Dendritic cell treated with granulocyte-macrophage colony-stimulating factor and Interleukin-4, amounts not matched to agents 40 ng/mL and 50 ng/mL, for 4 days (primary cell): ENCODE data around the gene GCLC.
A peak's percentile ranks its signal among the peaks of the same experiment; 100 is the strongest.

Source experiments
- H3K27ac Mint-ChIP-seq: one replicate; pipeline ENCODE4 v1.8.0; 2022; ENCODE audit warnings: mild to moderate bottlenecking, mixed read lengths
- H3K27me3 Mint-ChIP-seq: one replicate; pipeline ENCODE4 v1.8.0; 2022; ENCODE audit warnings: mild to moderate bottlenecking, mixed read lengths
- H3K36me3 Mint-ChIP-seq: one replicate; pipeline ENCODE4 v1.8.0; 2022; ENCODE audit warnings: low read depth, mixed read lengths
- H3K4me1 Mint-ChIP-seq: one replicate; pipeline ENCODE4 v1.8.0; 2022; ENCODE audit warnings: low read depth, mixed read lengths
- H3K4me3 Mint-ChIP-seq: one replicate; pipeline ENCODE4 v1.8.0; 2022; ENCODE audit warnings: mild to moderate bottlenecking, moderate library complexity, mixed read lengths
- H3K9me3 Mint-ChIP-seq: one replicate; pipeline ENCODE4 v1.8.0; 2022; ENCODE audit warnings: mixed read lengths
- intact Hi-C: fragments of 100-400 bp; cut with micrococcal nuclease; formaldehyde crosslinking; loops from one replicate; pipeline ENCODE4 v1.15.0; 2022

Gene GCLC

GRCh38 chr6:53527249-53527765 lies 17.6 kb downstream of the GCLC start:
- peaks cover 5% of the 10 kb centered on the region for H3K36me3 Mint-ChIP-seq
- no peak overlapping the region for H3K4me3 Mint-ChIP-seq
- no peaks in the 10 kb centered on the region for H3K27me3 Mint-ChIP-seq
- H3K9me3 Mint-ChIP-seq, result no peaks in the 10 kb centered on the region
- H3K4me1 Mint-ChIP-seq, result peaks cover 46% of the 10 kb centered on the region
- H3K27ac Mint-ChIP-seq, result no peak overlapping the region
- intact Hi-C loops, result no loop called here

DNA sequence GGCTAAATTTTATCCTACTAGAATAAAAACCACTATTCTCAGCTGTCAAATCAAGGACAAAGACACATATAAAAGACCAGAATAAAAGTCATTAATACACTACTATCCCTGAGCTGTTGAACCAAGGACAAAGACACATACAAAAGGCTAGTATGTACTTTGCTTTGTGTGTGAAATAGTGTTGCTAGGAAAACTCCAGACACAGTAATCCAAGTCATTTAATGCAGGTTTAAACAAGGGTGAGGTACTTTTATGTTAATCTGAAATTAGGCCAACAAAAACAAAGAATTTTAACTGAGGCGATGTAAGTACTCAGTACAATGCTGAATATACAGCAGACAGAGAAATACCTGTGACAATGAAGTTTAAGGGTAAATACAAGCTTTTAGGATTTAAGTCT lies 18.9 kb downstream of the GCLC start:
- intact Hi-C loops, result no loop called here
- Mint-ChIP-seq H3K9me3 (no peaks in the 10 kb centered on the region), H3K36me3 (peaks cover 4% of the 10 kb centered on the region), H3K27ac (no peak overlapping the region), H3K4me3 (no peak overlapping the region), H3K27me3 (no peaks in the 10 kb centered on the region), H3K4me1 (peaks cover 33% of the 10 kb centered on the region)

DNA sequence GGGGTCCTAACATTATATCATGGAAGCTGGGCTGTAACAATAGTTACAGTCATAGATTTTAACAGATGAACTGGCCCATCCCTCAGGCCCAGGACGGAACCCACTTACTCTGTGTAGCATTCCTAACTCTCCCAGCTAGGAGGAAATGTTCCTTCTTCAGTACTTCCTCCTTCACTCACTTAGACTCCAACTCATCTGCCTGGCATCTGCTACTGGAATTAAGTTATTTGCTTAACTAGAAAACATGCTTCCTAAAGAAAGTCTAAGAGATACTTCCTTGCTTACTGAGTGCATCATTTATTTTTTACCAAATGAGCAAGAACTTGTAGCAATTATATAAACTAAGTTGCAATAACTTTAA lies 20.5 kb downstream of the GCLC start:
- intact Hi-C loops, result no loop called here
- Mint-ChIP-seq H3K36me3 (peaks cover 15% of the 10 kb centered on the region), H3K9me3 (no peaks in the 10 kb centered on the region), H3K4me3 (no peak overlapping the region), H3K27me3 (no peaks in the 10 kb centered on the region), H3K27ac (no peak overlapping the region), H3K4me1 (peaks cover 21% of the 10 kb centered on the region)

DNA sequence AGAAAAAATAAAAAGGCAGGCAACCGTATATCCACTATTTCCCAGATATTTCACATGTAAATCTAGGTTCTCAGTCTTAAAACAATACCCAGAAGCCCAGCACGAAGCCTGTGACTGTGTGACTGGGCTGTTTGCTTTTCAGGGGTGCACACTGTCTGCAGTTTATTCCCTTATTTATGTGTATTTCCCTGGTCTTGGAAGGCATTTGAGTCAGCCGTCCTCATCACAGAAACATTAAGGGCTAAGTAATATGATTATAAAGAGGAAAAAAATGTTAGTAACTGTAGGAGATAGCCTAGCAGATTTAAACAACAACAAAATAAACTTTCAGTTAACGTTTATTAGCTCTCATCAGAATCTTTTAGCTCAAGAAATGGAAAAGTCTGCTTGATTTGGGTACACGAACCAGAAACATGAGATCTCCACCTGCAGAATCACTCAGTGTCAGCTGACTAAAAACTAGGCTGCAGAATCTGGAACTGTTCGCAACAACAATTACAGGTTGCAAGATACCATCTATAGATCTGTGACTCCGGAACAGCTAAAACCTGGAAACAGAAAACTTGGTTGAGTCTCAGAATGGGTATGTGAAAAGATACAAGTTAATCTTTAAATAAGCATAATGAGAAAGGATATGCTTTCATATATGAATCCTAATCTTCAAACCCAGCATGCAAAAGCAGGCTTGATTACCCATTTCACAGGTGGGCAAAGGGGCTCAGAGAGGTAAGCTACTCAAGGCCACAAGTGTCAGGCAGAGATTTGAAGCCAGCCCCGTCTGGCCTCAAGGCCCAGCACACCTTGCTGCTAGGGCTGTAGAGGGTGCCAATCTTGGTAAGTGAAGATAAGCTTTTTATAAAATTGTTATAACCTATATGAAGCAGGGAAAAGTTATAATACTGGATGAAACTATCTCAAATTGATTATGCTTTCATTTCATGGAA lies 21.1 kb downstream of the GCLC start:
- Mint-ChIP-seq H3K27ac (no peak overlapping the region), H3K27me3 (no peaks in the 10 kb centered on the region), H3K4me3 (no peak overlapping the region), H3K9me3 (no peaks in the 10 kb centered on the region), H3K36me3 (peaks cover 21% of the 10 kb centered on the region), H3K4me1 (peaks cover 19% of the 10 kb centered on the region)
- intact Hi-C loops, result no loop called here

GRCh38 chr6:53520320-53520928 lies 24.5 kb downstream of the GCLC start:
- no peak overlapping the region for H3K27ac Mint-ChIP-seq
- no peak overlapping the region for H3K4me3 Mint-ChIP-seq
- intact Hi-C loops, result no loop called here
- no peaks in the 10 kb centered on the region for H3K27me3 Mint-ChIP-seq
- H3K9me3 Mint-ChIP-seq, result no peaks in the 10 kb centered on the region
- peaks cover 43% of the 10 kb centered on the region for H3K36me3 Mint-ChIP-seq
- peaks cover 6% of the 10 kb centered on the region for H3K4me1 Mint-ChIP-seq

DNA sequence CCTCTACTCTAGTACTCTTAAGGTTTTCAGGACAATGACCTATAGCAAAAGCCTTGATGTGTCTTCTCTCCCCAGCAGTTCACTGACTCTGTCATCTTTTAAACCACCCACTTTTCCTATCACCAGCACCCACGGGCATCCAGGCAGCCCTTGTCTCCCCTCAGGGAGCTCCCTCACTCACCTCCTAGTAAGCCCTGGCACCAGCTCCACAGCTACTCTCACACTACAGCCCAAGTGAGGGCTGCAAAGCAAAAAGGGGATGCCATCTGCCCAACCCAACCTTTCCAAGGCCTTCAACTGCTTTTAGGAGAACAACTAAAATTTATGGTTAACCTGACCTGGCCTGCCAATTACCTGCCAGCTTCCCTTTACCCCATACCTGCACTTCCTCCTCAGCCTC lies 26.0 kb downstream of the GCLC start:
- H3K27ac Mint-ChIP-seq, result no peak overlapping the region
- H3K27me3 Mint-ChIP-seq, result no peaks in the 10 kb centered on the region
- H3K4me1 Mint-ChIP-seq, result no peaks in the 10 kb centered on the region
- intact Hi-C loops, result no loop called here
- H3K9me3 Mint-ChIP-seq, result no peaks in the 10 kb centered on the region
- no peak overlapping the region for H3K4me3 Mint-ChIP-seq
- H3K36me3 Mint-ChIP-seq, result peaks cover 56% of the 10 kb centered on the region

- intact Hi-C loops, result no loop called here
- no peaks in the 10 kb centered on the region for H3K9me3 Mint-ChIP-seq
- H3K36me3 Mint-ChIP-seq, result peaks cover 72% of the 10 kb centered on the region
- no peaks in the 10 kb centered on the region for H3K4me1 Mint-ChIP-seq
- no peak overlapping the region for H3K27ac Mint-ChIP-seq
- no peak overlapping the region for H3K4me3 Mint-ChIP-seq
- no peaks in the 10 kb centered on the region for H3K27me3 Mint-ChIP-seq
Observed at GRCh38 chr6:53517021-53517420, 27.9 kb downstream of the GCLC start.

GRCh38 chr6:53514677-53515076 lies 30.2 kb downstream of the GCLC start:
- Mint-ChIP-seq H3K27ac (no peak overlapping the region), H3K36me3 (peaks cover 77% of the 10 kb centered on the region), H3K9me3 (no peaks in the 10 kb centered on the region)

GRCh38 chr6:53513519-53513966 lies 31.4 kb downstream of the GCLC start:
- no peaks in the 10 kb centered on the region for H3K27me3 Mint-ChIP-seq
- no peaks in the 10 kb centered on the region for H3K9me3 Mint-ChIP-seq
- H3K4me3 Mint-ChIP-seq, result no peak overlapping the region
- peaks cover 77% of the 10 kb centered on the region for H3K36me3 Mint-ChIP-seq
- H3K4me1 Mint-ChIP-seq, result no peaks in the 10 kb centered on the region
- H3K27ac Mint-ChIP-seq, result no peak overlapping the region
- intact Hi-C loops, result no loop called here

More at GRCh38 chr6:53514677-53515076, 30.2 kb downstream of the GCLC start:
- intact Hi-C loops, result no loop called here
- Mint-ChIP-seq H3K27me3 (no peaks in the 10 kb centered on the region), H3K4me1 (no peaks in the 10 kb centered on the region), H3K4me3 (no peak overlapping the region)

DNA sequence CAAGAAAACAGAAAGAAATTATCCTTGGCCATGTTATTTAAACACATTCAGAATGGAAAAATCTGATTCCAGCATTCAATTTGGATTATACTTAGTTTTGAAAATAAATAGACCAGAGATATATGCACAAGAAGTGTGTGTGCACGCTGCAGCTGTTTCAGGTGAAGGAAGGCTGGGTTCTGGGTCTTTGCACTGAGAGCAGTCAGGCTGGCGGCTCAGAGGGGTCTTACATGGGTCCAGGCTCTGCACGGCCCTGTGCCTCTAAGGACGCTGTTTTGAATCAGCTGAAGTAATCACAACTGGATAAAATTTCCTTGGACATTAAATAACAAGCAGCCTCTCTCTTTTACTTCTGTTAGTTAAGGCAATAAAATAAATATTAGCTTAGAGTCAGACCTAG lies 31.8 kb downstream of the GCLC start:
- Mint-ChIP-seq H3K27ac (no peak overlapping the region), H3K9me3 (no peaks in the 10 kb centered on the region), H3K27me3 (no peaks in the 10 kb centered on the region), H3K4me1 (no peaks in the 10 kb centered on the region), H3K4me3 (no peak overlapping the region), H3K36me3 (peaks cover 82% of the 10 kb centered on the region)
- intact Hi-C loops, result no loop called here

DNA sequence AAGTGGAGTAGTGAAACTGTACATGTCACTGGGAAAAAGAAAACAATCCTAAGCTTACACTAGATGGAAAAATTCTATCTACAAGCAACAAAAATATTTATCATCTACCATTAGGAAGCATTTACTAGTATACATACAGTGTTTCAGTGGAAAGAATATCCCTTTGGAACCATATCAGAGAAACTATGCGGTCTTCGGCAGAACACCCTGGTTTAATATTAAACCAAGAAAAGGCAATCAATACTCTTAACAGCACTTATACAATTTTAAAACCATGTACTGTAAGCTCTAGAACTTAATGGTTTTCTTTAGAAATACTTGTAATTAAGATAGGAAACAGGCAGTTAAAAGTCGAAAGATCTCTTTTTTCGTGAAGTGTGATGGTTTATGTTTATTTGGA lies 32.3 kb downstream of the GCLC start:
- intact Hi-C loops, result no loop called here
- H3K27me3 Mint-ChIP-seq, result no peaks in the 10 kb centered on the region
- peaks cover 83% of the 10 kb centered on the region for H3K36me3 Mint-ChIP-seq
- H3K27ac Mint-ChIP-seq, result no peak overlapping the region
- no peaks in the 10 kb centered on the region for H3K4me1 Mint-ChIP-seq
- H3K9me3 Mint-ChIP-seq, result no peaks in the 10 kb centered on the region
- H3K4me3 Mint-ChIP-seq, result no peak overlapping the region

DNA sequence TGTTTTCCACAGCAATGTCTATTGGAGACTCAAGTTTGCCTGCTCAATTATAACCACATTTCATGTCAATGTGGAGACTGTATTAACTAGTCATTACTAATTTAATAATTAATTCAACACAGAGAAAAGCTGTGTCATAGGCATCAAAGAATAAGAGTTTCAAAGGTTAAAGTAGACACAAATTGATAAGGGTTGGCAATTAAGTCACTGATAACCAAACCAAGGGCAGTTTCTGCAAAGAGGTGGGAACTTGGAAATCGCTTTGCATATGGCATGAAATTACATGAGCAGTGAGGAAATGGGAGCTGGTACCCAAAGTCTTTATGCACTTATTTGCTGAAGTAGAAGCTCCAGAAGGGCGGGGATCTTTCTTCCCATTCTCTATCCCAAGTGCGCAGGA lies 34.2 kb downstream of the GCLC start:
- Mint-ChIP-seq H3K4me3 (no peak overlapping the region), H3K27me3 (no peaks in the 10 kb centered on the region), H3K4me1 (peaks cover 11% of the 10 kb centered on the region), H3K36me3 (peaks cover 76% of the 10 kb centered on the region), H3K9me3 (no peaks in the 10 kb centered on the region), H3K27ac (no peak overlapping the region)
- intact Hi-C loops, result no loop called here

DNA sequence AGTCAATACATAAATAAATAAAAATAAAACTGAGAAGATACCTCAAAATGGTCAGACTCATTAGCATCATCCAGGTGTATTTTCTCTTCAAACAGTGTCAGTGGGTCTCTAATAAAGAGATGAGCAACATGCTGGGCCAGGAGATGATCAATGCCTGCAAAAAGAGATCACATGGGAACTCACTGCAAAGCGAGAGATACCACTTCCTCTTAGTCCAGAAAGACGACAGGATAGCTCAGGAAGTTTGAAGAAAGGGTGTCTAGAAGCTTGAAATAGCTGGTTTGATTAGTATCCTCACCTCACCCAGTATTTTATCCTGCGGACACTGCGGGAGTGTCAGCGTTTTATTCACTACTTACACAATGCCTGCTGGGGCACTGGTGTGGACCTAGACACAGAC lies 38.0 kb downstream of the GCLC start:
- intact Hi-C loops, result no loop called here
- H3K4me1 Mint-ChIP-seq, result peaks cover 25% of the 10 kb centered on the region
- H3K27ac Mint-ChIP-seq, result no peak overlapping the region
- H3K36me3 Mint-ChIP-seq, result peaks cover 81% of the 10 kb centered on the region
- no peak overlapping the region for H3K4me3 Mint-ChIP-seq
- H3K9me3 Mint-ChIP-seq, result no peaks in the 10 kb centered on the region
- H3K27me3 Mint-ChIP-seq, result no peaks in the 10 kb centered on the region

DNA sequence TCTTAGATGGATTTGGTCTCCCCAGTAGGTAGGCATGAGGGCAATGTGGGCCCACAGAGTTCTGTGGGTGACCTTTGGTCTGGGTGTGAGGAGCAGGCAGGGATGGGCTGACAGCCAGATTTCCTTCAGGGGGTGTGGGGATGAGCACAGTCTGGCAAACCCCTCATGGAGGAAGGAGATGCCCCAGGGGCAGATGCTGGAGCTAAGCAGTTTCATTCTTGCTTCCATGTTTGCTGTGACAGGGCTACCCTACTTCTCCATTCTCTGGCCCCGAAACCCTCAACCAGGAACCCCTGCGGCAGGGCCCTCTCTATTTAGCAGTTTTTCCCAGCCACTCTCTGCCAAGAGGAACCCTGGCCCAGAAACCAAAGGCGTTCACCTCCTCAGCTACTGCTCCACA lies 40.4 kb downstream of the GCLC start:
- Mint-ChIP-seq H3K4me3 (no peak overlapping the region), H3K9me3 (no peaks in the 10 kb centered on the region), H3K27me3 (no peaks in the 10 kb centered on the region), H3K36me3 (peaks cover 82% of the 10 kb centered on the region), H3K27ac (peak overlapping the region; percentile 60), H3K4me1 (peaks cover 25% of the 10 kb centered on the region)
- intact Hi-C loops, result loop anchor here (5.0 kb wide), 1 partner anchor 33 kb away; no protein-coding TSS in a partner anchor
